ENCODE results near the gene FAM221B.

FAM221B gene

DNA sequence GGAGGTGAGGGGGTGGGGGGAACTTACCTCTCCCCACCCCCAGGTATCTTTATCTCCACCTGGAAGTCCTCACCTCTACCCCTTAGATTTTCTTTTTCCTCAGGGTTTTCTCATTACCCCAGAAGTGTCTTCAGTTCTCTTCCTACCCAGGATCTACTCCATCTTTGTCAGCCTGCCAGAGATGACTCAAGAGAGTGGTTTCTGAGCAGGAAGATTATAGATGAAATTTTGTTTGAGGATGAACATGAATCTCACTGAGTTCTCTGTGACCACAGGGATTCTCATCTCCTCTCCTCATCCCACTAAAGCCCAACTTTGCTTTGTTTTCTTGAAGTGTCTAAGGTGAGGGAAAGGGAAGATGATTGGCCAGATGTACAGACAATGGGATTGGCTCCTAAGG lies 8.5 kb downstream of the FAM221B start:
- no peak for DNase-seq (ENCODE audit: low read depth)

DNA sequence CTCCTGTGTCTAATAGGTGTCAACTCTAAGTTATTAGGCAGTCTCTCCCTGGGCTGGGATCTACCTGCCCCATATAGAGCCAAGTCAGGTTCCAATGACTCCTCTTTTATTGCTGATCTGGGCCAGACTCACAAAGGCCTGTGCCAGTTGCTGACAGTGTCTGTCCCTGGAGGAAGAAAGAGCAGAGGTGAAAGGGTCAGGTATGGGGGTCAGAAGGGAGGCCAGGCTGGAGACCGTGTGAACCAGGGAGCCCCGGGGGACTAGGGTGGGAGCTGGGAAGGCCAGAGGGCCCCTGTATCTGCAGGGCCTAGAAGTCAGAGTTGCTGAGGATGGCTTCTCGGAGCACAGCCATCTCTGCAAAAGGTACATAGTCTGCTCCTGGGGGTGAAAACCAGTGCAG lies 10.2 kb downstream of the FAM221B start:
- DNase-seq (ENCODE audit: low read depth) = no peak

DNA sequence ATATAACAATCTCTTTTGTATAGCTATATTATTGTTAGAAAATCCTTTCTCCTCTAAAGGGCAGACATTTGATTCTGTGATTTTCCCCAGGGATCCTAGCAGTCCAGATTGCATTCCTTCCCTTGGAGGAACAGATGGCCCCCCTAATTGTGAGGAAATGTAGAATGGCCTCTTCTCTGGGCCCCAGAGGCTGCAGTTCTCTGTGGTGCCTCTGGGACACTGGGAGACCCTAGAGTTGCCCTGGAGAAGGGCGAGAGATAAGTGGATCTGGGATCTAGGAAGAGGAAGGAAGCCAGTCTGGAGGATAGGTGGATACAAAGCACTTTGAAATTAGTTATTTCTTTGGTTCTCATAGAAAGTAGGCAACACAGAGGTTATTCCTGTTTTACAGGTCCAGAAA lies 11.8 kb downstream of the FAM221B start:
- no peak for DNase-seq (ENCODE audit: low read depth)

DNA sequence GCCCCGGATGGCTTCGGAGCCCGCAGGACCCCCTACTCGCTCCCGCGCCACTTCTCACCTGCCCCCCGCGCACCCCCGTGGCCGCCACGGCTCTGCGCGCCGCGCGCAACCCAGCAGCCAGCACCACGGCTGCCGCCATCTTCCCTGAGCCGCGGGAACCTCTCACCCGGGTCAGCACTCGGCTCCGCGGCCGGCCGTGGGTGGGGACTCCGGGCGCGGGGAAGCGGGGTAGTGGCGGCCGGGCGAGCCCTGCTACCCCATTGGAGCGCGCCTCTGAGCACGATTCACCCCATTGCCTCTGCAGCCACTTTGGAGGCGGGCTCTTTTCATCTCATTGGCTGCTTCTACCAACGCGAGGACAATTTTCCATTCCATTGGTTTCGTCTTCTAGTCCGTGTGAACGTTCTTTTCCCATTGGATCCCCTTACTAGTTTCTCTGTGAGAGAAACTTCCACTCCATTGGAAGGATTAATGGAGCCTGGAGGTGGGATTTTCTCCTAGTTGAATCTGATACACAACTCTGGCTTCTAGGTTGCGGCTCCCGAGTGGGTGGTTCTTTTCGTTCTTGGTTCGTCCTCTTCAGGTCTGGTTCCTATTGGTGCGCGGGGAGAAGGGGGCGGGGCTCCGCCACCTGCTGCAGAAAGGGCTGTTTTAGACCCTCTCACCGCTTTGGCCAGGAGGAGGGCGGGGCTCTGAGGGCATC lies 13.5 kb downstream of the FAM221B start, which contains the start of gene HINT2:
Gene HINT2 (minus strand): TSS at position 202 of the 703 bp plus-strand sequence. CDS start 63 bp downstream, at position 139.
- peak; percentile 99 for DNase-seq (ENCODE audit: low read depth)

DNA sequence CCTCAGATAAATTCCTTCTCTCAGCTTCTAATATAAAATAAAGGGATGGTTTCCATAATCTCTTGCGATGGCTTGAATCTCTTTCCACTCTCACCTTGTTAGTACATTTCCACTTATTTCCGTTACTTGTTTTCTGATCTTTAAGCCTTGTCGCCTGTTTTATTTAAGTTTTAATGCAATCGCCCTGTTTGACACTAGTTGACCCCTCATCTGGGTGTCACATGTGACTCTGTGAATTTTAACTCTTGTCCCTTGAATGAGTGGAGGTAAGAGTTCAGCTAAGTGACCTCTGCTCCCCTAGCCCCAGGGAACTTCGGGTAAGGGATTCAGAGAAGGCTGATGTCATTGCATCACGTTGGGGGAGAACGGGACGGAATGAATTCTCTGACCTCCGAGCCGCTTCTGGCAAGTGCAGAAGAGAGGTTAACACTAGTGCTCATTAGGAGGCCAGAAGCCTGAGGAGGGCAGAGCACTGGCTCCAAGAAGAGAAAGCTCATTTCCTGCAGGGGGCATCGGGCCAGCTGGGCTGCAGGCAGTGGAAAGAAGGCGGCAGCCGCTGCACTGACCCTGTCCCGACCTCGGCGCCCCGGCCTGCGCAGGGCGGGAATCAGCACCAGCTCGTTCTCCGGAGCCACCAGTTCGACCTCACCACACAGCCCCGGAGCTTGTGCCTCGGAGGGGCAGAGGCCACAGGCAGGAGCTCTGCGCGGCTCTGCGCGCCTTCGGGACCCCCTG lies 14.3 kb downstream of the FAM221B start:
- DNase-seq (ENCODE audit: low read depth) = peak; percentile 53

DNA sequence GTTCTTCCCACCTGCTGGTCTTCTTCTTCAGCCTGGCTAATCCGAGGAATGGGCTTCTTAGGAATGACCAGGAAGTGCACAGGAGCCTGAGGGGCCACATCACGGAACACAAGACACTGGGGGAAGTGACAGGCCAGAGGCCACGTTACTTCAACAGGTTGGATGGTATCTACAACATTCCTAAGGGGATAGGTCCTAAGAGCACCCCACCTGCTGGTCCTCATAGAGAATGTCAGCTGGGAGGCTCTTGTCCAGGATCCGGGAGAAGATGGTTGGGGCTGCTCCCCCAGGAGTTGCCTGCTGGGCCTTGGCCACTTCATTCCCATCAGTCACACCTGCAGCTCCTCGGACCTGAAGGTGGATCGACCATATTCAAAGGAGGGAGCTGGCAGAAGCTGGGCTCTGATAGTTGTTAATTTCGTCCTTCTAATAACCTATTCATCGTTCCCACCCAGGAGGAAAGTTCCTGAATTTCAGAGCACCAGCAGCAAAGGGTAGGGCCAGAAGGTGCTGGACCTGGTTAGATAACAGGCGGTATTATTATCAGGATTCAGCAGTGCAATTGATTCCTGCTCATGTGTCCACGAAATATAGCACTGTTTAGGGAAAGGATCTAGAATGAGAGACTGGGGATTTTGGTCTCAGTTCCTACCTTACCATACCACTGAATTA lies 15.0 kb downstream of the FAM221B start:
- no peak for DNase-seq (ENCODE audit: low read depth)

DNA sequence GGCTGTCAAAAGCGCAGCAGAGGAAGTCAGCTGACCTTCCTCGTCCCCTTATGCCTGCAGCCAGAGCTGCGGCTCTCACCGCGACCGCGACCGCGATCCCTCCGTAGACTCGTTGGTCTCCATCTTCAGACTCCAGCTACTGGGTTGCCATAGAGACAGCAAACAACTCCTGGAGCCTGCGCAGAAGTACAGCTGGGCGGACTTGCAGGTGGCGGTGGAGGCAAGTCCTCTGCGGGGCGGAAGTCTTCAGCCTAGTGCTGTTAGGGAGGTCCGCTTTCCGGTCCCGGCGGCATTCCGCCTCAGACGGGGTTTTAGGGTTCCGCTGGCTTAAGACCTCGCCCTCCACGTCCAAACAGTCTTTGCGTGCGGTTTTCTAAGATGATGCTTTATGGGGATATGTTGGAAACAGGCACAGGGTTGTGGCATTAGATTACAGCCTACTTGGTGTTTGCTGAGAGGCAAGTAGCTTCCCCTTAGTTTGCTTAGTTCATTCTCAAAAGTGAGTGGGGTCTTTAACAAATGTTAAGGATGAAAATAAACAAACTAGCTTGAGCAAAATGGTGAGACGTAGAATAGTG lies 16.4 kb downstream of the FAM221B start, which contains the start of gene SPAG8:
Gene SPAG8 (minus strand): TSS at position 238 of the 578 bp plus-strand sequence. CDS start 115 bp downstream, at position 123.
- peak; percentile 35 for DNase-seq (ENCODE audit: low read depth)

DNA sequence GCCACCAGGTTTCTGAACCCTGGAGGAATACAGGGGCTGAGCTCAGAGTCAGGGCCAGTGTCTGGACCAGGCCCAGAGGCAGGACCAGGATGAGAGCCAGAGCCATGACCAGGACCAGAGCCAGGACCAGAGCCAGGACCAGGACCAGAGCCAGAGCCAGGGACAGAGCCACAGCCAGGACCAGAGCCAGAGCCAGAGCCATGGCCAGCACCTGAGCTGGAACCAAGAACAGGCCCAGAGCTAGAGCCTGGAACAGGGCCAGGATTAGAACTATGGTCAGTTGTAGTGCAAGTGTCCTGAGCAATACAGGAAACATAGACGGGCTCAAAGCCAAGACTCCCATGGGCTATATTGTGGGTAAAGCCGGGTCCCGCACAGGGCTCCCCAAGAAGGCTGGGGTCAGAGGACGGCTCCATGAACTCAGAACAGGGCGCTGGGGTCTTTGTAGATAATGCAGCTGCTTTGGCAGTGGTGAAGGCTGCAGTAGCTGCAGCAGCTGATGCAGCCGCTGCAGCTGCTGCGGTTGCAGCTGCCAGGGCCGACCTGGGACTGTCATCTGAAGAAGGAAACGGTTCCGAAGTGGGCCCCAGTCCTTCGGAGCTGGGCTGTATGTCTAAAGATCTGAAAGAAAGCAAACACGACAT lies 17.0 kb downstream of the FAM221B start:
- DNase-seq (ENCODE audit: low read depth) = no peak

DNA sequence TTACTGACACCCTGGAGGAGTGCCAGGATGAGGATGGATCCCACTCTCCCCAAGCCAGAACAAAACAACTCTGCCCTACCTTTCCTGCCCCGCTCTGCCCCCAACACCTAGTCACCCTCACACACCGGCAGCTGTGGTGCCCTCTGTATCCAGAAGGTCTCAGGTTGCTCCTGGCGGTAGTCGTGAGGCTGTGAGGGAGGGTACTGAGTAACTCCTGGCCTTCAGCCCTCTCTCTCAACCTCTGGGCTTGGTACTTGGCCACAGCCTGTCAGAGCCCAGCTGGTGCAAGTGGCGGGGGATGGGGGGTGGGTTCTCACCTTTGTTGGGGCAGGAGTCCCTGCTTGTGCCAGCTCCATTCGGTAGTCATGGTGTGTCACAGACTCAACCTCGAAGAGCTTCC lies 18.4 kb downstream of the FAM221B start:
- DNase-seq (ENCODE audit: low read depth) = no peak

DNA sequence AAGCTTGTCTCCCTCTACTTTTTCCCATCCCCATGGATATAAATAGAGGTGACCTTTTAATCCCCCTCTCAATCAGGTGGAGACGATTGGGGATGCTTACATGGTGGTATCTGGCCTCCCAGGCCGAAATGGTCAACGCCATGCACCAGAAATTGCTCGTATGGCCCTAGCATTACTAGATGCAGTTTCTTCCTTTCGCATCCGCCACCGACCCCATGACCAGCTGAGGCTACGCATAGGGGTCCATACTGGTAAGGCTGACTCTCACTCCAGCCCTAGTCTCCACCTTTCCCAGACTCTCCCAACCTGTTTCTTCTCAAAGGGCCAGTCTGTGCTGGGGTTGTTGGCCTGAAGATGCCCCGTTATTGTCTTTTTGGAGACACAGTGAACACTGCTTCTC lies 20.1 kb downstream of the FAM221B start:
- DNase-seq (ENCODE audit: low read depth) = no peak

DNA sequence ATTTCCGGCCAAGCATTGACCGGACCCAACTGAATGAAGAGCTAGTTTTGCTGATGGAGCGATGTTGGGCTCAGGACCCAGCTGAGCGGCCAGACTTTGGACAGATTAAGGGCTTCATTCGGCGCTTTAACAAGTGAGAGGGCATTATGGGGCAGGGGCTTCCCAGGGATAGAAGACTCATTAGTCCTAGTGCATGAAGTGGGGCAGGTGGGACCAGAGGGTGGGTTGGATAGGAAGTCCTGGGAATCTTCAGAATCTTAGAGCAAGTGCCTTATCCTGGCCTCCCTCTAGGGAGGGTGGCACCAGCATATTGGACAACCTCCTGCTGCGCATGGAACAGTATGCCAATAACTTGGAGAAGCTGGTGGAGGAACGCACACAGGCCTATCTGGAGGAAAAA lies 22.4 kb downstream of the FAM221B start:
- DNase-seq (ENCODE audit: low read depth) = no peak

DNA sequence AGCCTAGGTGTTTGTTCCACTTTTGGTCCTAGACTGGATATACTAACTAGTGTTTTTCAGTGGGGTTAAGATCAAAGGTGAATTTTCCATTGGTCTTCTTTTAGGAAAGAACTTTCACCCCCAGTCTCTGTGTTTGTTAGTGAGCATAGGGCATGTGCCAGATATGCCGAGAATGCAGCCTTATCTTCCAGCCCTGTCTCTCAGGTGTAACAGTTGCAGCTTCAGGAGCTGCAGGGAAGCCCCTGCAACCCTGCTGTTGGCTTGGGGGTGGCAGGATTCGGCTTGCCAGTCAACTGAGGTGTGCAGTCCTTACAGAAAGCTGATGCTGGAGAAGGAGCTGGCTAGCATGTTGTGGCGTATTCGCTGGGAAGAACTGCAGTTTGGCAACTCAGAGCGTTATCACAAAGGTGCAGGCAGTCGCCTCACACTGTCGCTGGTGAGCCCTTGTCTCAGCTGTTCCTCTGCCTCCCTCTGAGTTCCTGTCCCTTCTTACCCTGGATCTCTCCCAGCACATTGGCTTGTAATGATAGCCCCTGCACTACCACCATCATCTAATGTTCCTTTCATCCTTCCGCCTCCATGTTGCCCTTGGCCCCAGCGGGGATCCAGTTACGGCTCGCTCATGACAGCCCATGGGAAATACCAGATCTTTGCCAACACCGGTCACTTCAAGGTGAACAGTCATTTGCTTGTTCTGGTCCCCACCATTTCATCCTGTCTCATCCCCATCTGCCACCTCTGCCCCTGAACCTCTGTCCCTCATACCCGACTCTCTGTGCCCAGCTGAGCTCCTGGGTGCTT lies 27.0 kb downstream of the FAM221B start:
- DNase-seq (ENCODE audit: low read depth) = no peak

DNA sequence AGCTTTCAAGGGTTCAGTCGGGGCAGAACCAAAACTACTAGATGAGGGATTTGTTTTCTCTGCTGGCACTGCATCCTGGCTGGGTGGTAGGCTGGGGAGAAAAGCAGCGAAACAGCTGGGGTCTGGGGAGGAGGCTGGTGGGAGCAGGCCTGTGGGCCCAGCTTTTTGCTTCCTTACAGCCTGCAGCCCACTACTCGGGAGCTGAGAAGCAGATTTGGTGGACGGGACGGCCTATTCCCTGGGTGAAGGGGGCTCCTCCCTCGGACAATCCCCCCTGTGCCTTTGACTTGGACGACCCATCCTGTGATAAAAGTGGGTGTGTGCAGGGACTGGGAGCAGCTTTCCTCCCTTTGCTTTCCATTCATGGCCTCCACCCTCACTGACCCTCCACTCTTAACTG lies 28.0 kb downstream of the FAM221B start:
- DNase-seq (ENCODE audit: low read depth) = no peak

DNA sequence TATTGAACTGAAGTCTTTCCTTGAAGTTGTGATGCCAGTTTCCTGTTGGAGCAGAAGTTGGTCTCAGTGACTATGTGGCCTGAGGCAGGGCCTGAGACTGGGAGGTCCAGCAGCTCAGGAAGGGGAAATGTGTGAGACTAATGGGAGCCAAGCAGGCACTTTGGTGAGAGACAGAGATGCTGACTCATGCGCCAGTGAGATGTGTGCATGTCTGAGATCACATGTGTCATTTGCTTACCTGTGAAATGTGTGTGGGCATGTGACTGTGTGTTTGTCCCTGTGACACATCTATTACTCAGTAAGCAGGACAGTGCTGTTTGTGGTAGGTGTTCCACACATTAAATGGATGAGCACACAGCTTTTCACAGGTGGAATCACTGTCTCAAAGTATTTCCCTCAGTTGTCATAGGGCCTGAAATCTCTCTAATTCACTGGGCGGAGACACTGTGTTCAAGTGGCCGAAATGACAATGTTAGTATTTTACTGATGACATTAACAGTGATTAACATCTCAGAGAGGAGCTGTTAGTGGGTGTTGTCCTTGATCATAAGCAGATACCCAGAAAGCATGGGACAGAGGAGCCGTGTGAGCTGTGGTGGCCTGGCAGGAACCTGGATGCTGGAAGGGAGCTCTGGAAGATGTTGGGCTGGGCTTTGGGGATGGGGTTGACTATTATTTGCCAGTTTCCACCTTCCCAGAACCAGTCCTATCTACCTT lies 29.7 kb downstream of the FAM221B start:
- no peak for DNase-seq (ENCODE audit: low read depth)

DNA sequence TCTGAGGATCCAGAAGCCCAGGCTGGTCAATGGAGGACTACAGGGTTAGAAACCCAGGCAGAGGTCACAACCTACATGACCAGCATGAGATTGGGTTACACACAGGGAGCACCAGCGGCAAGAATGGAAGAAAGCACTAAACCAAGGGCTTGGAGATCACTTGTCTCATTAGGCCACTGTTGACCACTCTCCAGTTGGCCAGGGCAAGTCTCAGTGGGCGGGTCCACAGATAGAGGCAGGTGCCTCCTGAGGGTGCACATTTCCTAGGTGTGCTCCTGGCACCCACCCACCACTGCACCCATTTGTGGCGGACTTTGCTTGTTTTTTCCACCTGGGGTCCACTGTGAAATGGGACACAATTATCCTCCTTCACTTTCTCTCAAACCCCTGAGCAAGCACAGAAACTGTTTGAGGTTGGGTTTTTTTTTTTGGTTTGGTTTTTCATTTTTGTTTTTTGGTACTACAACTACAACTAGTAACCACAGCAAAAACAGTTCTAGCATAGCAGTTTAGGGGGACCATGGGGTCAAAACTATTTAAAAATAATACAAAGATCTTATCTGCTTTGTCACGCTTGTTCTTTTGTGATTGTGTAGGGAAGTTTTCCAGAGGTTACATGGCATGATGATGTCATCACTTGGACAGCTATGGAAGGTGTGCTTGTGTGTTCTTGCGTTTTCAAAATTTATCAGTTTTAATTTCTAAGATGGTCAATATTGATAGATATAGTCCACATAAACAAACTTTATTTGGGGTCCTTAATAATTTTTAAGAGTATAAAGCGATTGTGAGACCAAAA lies 31.0 kb downstream of the FAM221B start:
- DNase-seq (ENCODE audit: low read depth) = no peak

DNA sequence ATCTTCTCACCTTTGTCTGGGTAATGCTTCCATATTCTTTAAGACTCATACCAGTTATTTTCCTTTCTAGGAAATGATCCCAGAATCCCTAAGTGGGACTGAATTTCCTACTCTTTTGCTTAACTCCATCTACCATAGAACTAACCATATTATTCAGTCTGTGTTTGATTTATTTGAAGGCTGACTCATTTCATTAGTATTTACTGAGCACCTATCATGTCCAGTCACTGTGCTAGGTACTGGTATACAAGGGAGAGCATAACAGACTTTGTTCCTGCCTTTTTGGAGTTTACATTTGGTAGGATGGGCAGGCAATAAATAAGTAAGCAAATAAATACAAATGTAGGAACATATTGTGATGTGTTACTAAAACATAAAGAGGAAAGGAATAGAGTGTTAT lies 32.8 kb downstream of the FAM221B start:
- no peak for DNase-seq (ENCODE audit: low read depth)

DNA sequence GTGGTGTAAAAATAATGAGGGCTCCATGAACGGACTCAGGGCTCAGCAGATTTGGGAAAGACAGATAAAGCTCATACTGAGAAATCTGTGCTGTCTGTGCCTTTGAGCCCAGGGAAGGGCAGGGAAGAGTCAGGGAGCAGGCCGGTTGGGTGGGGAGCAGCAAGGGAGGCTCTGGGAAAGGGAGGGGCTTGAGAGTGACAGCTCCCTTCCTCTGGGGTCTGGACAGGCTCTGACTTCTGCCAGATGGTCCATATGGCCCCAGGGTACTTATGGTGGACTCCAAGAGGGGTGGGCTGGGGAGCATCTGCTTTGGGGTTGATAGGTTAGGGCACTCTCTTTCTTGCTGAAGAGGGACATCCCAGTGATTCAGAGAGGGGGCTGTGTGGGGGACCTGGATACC lies 35.1 kb downstream of the FAM221B start:
- no peak for DNase-seq (ENCODE audit: low read depth)

DNA sequence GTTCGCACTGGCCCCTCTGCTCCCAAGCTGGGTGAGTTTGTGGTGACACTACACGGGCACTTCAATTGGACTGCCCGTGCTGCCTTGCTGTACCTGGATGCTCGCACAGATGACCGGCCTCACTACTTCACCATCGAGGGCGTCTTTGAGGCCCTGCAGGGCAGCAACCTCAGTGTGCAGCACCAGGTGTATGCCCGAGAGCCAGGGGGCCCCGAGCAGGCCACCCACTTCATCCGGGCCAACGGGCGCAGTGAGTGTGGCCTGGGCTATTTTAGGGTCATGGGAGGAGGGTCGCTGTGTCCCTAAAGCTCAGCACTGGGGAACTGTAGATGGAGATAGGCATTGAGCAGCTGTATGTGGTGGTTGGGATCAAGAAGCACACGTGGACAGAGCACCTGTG lies 35.7 kb downstream of the FAM221B start:
- DNase-seq (ENCODE audit: low read depth) = no peak

DNA sequence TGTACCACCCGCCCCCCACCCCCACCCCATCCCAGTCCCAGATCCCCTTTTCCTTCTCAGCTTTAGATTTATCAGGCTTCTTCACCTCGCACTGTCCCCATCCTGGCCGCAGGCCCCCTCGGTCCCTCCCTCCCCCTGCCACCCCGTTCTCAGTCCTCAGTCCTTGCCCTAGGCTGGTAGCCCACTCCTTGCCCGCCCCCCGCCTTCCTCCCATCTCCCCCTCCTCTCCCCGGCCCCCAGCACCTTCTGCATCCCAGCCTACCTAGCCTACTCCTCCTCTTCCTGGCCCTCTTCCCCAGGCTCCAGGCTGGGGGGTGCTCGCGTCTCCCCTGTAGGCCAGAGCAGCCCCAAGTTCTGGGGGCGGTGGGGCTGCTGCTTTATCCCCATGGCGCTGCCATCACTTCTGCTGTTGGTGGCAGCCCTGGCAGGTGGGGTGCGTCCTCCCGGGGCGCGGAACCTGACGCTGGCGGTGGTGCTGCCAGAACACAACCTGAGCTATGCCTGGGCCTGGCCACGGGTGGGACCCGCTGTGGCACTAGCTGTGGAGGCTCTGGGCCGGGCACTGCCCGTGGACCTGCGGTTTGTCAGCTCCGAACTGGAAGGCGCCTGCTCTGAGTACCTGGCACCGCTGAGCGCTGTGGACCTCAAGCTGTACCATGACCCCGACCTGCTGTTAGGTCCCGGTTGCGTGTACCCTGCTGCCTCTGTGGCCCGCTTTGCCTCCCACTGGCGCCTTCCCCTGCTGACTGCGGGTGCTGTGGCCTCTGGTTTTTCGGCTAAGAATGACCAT lies 36.3 kb downstream of the FAM221B start:
- no peak for DNase-seq (ENCODE audit: low read depth)
